AG04450 (cell line): ENCODE results near the gene HSD17B8. TPM values are rescaled to one million over a fixed set of nuclear protein-coding genes. Genes with fewer than 3 reads are reported as not detected.

ENCODE experiments used
- CTCF ChIA-PET: fragments of 300-600, 350-600 bp; formaldehyde crosslinking; extraction: SDS; loops from one replicate; lab custom pipeline; 2022; ENCODE audit warnings: antibody characterized with exemption, inconsistent platforms; lab: Charles Lee
- POLR2A ChIA-PET: fragments of 350-600 bp; formaldehyde crosslinking; extraction: SDS; loops from one replicate; lab custom pipeline; 2021; ENCODE audit warnings: antibody characterized with exemption, inconsistent platforms; lab: Yijun Ruan, JAX
- DNase-seq: peaks from one replicate; pipeline ENCODE4 v3.0.0-alpha.2; 2011; ENCODE audit warnings: low read depth, low spot score
- H3K27ac ChIP-seq: one replicate; pipeline ENCODE4 v1.5.1; 2012; ENCODE audit warnings: low read depth, low read length, control low read depth
- H3K27me3 ChIP-seq: one replicate; pipeline ENCODE4 v1.6.0; 2012; ENCODE audit warnings: low read length; ENCODE audit not compliant: control insufficient read depth, insufficient read depth
- H3K4me3 ChIP-seq: 2 replicates; pipeline ENCODE4 v1.5.1; 2011; ENCODE audit warnings: mild to moderate bottlenecking, low read depth, low read length, control low read depth
- H3K9me3 ChIP-seq: 2 replicates; pipeline ENCODE4 v1.5.1; 2012; ENCODE audit warnings: low read length; ENCODE audit not compliant: control insufficient read depth, insufficient read depth
- CTCF ChIP-seq: IDR thresholded peaks from 2 replicates; pipeline ENCODE4 v1.5.1; 2011; ENCODE audit warnings: low read depth, low read length, control low read depth, inconsistent platforms
- polyA plus RNA-seq: library from polyadenylated mRNA; depleted of rRNA; stranded (reverse); fragments of >200 nt; gene quantifications from 2 replicates; pipeline ENCODE4 v1.2.3, GENCODE V29; 2011

The HSD17B8 gene
- polyA plus RNA-seq, 1 experiment = 4.9 TPM

- no peak for DNase-seq
- POLR2A ChIA-PET = no interaction called here
- H3K4me3 ChIP-seq = peak overlapping the region; percentile 95
- CTCF ChIA-PET = no interaction called here
- TF ChIP-seq CTCF = 0 out of 2 replicates have a peak, but pooled peaks have one; percentile 9
- no peaks in the 10 kb centered on the region for H3K27me3 ChIP-seq
- H3K27ac ChIP-seq = peak overlapping the region; percentile 89
- peaks cover 3% of the 10 kb centered on the region; the same call in 1 of the 2 replicates for H3K9me3 ChIP-seq
These were observed 3.3 kb upstream of the HSD17B8 start for GRCh38 chr6:33201147-33201545.

- ChIA-PET CTCF (no interaction called here), POLR2A (no interaction called here)
- Histone ChIP-seq H3K9me3 (peaks cover 3% of the 10 kb centered on the region; the same call in 1 of the 2 replicates), H3K4me3 (peak overlapping the region; percentile 95), H3K27me3 (no peaks in the 10 kb centered on the region), H3K27ac (no peak overlapping the region)
- TF ChIP-seq CTCF = no peak
- no peak for DNase-seq
These were observed 2.5 kb upstream of the HSD17B8 start for GRCh38 chr6:33201935-33202334.

GRCh38 chr6:33202799-33203198 lies 1.7 kb upstream of the HSD17B8 start:
- DNase-seq = no peak
- Histone ChIP-seq H3K27me3 (no peaks in the 10 kb centered on the region), H3K27ac (no peak overlapping the region), H3K9me3 (peaks cover 3% of the 10 kb centered on the region; the same call in 1 of the 2 replicates), H3K4me3 (peak overlapping the region; percentile 95)
- POLR2A ChIA-PET = interaction anchor here (0.6 kb wide), 1 partner anchor 115 kb away, joined by 3 read pairs; the partner anchor contains the start of gene ZBTB22
- no peak for TF ChIP-seq CTCF
- CTCF ChIA-PET = interaction anchor here (0.7 to 1.3 kb wide), 2 partner anchors 55 to 224 kb away, joined by 3 to 4 read pairs; no protein-coding TSS in a partner anchor

GRCh38 chr6:33203443-33204164 lies 851 bp upstream of the HSD17B8 start:
- Histone ChIP-seq H3K4me3 (peak overlapping the region; percentile 17; the same call in 1 of the 2 replicates), H3K27me3 (no peaks in the 10 kb centered on the region), H3K27ac (no peak overlapping the region), H3K9me3 (peaks cover 3% of the 10 kb centered on the region; the same call in 1 of the 2 replicates)
- no peak for DNase-seq
- ChIA-PET POLR2A (no interaction called here), CTCF (interaction anchor here (1.3 kb wide), 1 partner anchor 56 kb away, joined by 3 read pairs; no protein-coding TSS in a partner anchor)
- no peak for TF ChIP-seq CTCF

- Histone ChIP-seq H3K27ac (no peak overlapping the region), H3K4me3 (peak overlapping the region; percentile 17; the same call in 1 of the 2 replicates), H3K27me3 (no peaks in the 10 kb centered on the region), H3K9me3 (peaks cover 3% of the 10 kb centered on the region; the same call in 1 of the 2 replicates)
- ChIA-PET POLR2A (interaction anchor here (0.6 to 1.6 kb wide), 6 partner anchors 9 to 233 kb away, joined by 3 to 4 read pairs (median 3); no protein-coding TSS in a partner anchor), CTCF (interaction anchor here (1.3 kb wide), 1 partner anchor 271 kb away, joined by 3 read pairs; no protein-coding TSS in a partner anchor)
- no peak for DNase-seq
- TF ChIP-seq CTCF = no peak
These were observed 365 bp upstream of the HSD17B8 start for GRCh38 chr6:33204165-33204414.
